ENCODE results near the gene ROBO1. TPM values are rescaled to one million over a fixed set of nuclear protein-coding genes. Genes with fewer than 3 reads are reported as not detected.

Gene ROBO1
- total RNA-seq, 1 donor from 2014 or later = 78.0 TPM

- no peak overlapping the region for H3K27ac Mint-ChIP-seq
- no peak for DNase-seq (ENCODE audit: low spot score, unreplicated experiment)
Observed at GRCh38 chr3:79364784-79365183, 403.0 kb downstream of the ROBO1 start.

GRCh38 chr3:79362571-79363270 is 405.1 kb downstream of the ROBO1 start:
- Mint-ChIP-seq H3K27me3 (peaks cover 10% of the 10 kb centered on the region), H3K4me3 (ENCODE audit: low read depth) (no peak overlapping the region), H3K9me3 (ENCODE audit: low read depth) (peaks cover 4% of the 10 kb centered on the region), H3K27ac (no peak overlapping the region), H3K4me1 (ENCODE audit: low read depth) (no peaks in the 10 kb centered on the region), H3K36me3 (ENCODE audit: insufficient read depth) (no peaks in the 10 kb centered on the region)
- no peak for DNase-seq (ENCODE audit: low spot score, unreplicated experiment)
- TF ChIP-seq CTCF (IDR thresholded peaks at IDR 0.05; ENCODE audit: unreplicated experiment) = no peak

More at GRCh38 chr3:79364784-79365183, 403.0 kb downstream of the ROBO1 start:
- TF ChIP-seq CTCF (IDR thresholded peaks at IDR 0.05; ENCODE audit: unreplicated experiment) = no peak
- Mint-ChIP-seq H3K36me3 (ENCODE audit: insufficient read depth) (no peaks in the 10 kb centered on the region), H3K27me3 (peaks cover 10% of the 10 kb centered on the region), H3K9me3 (ENCODE audit: low read depth) (peaks cover 4% of the 10 kb centered on the region), H3K4me1 (ENCODE audit: low read depth) (peaks cover 11% of the 10 kb centered on the region), H3K4me3 (ENCODE audit: low read depth) (no peak overlapping the region)

GRCh38 chr3:79361748-79362378 is 405.9 kb downstream of the ROBO1 start:
- Mint-ChIP-seq H3K9me3 (ENCODE audit: low read depth) (peaks cover 4% of the 10 kb centered on the region), H3K4me3 (ENCODE audit: low read depth) (no peak overlapping the region), H3K4me1 (ENCODE audit: low read depth) (peaks cover 2% of the 10 kb centered on the region), H3K27me3 (peaks cover 10% of the 10 kb centered on the region), H3K27ac (no peak overlapping the region), H3K36me3 (ENCODE audit: insufficient read depth) (no peaks in the 10 kb centered on the region)
- peak; percentile 92 for TF ChIP-seq CTCF (IDR thresholded peaks at IDR 0.05; ENCODE audit: unreplicated experiment)
- DNase-seq (ENCODE audit: low spot score, unreplicated experiment) = no peak

GRCh38 chr3:79358327-79358726 is 409.5 kb downstream of the ROBO1 start:
- Mint-ChIP-seq H3K27me3 (peaks cover 10% of the 10 kb centered on the region), H3K9me3 (ENCODE audit: low read depth) (peaks cover 3% of the 10 kb centered on the region), H3K4me1 (ENCODE audit: low read depth) (peaks cover 7% of the 10 kb centered on the region), H3K27ac (no peak overlapping the region), H3K36me3 (ENCODE audit: insufficient read depth) (no peaks in the 10 kb centered on the region), H3K4me3 (ENCODE audit: low read depth) (no peak overlapping the region)
- no peak for DNase-seq (ENCODE audit: low spot score, unreplicated experiment)
- no peak for TF ChIP-seq CTCF (IDR thresholded peaks at IDR 0.05; ENCODE audit: unreplicated experiment)

GRCh38 chr3:79354179-79354688 is 413.6 kb downstream of the ROBO1 start:
- TF ChIP-seq CTCF (IDR thresholded peaks at IDR 0.05; ENCODE audit: unreplicated experiment) = no peak
- H3K27ac Mint-ChIP-seq = no peak overlapping the region
- peaks cover 3% of the 10 kb centered on the region for H3K9me3 Mint-ChIP-seq (ENCODE audit: low read depth)
- peaks cover 8% of the 10 kb centered on the region for H3K4me1 Mint-ChIP-seq (ENCODE audit: low read depth)
- no peak for DNase-seq (ENCODE audit: low spot score, unreplicated experiment)
- H3K36me3 Mint-ChIP-seq (ENCODE audit: insufficient read depth) = no peaks in the 10 kb centered on the region
- no peak overlapping the region for H3K4me3 Mint-ChIP-seq (ENCODE audit: low read depth)
- no peaks in the 10 kb centered on the region for H3K27me3 Mint-ChIP-seq
